ENCODE results near the gene VMO1. TPM values are rescaled to one million over a fixed set of nuclear protein-coding genes. Genes with fewer than 3 reads are reported as not detected.

The VMO1 gene
- total RNA-seq, 1 donor from 2014 or later = 0.97 TPM

- no peak for DNase-seq (ENCODE audit: low spot score)
- intact Hi-C loops (cut with DNase I) = no loop called here
Observed at GRCh38 chr17:4806456-4806776, 20.3 kb upstream of the VMO1 start.

GRCh38 chr17:4802228-4802627, 16.1 kb upstream of the VMO1 start, which contains the start of gene C17orf114:
Gene C17orf114, minus strand, starts transcription at chr17:4802328.
- intact Hi-C loops (cut with DNase I) = no loop called here
- DNase-seq (ENCODE audit: low spot score) = no peak

GRCh38 chr17:4800462-4801196, 14.5 kb upstream of the VMO1 start:
- intact Hi-C loops (cut with DNase I) = no loop called here

GRCh38 chr17:4796552-4796920, 10.4 kb upstream of the VMO1 start:
- DNase-seq (ENCODE audit: low spot score) = no peak
- intact Hi-C loops (cut with DNase I) = loop anchor here (2.0 kb wide), 1 partner anchor 38 kb away; no protein-coding TSS in a partner anchor

More at GRCh38 chr17:4800462-4801196, 14.5 kb upstream of the VMO1 start:
- DNase-seq (ENCODE audit: low spot score) = no peak

GRCh38 chr17:4795168-4795567, 9.0 kb upstream of the VMO1 start:
- intact Hi-C loops (cut with DNase I) = no loop called here
- DNase-seq (ENCODE audit: low spot score) = no peak

GRCh38 chr17:4790705-4791088, 4.5 kb upstream of the VMO1 start:
- intact Hi-C loops (cut with DNase I) = loop anchor here (1.0 to 2.0 kb wide), 2 partner anchors 43 to 68 kb away; partner anchors contain the start of gene MINK1
- no peak for DNase-seq (ENCODE audit: low spot score)

GRCh38 chr17:4789951-4790704, 4.0 kb upstream of the VMO1 start:
- intact Hi-C loops (cut with DNase I) = loop anchor here (1.0 to 5.0 kb wide), 5 partner anchors 43 to 99 kb away; partner anchors contain the start of genes ARRB2, MED11 and MINK1
- DNase-seq (ENCODE audit: low spot score) = peak; percentile 94

GRCh38 chr17:4789701-4789950, 3.5 kb upstream of the VMO1 start:
- intact Hi-C loops (cut with DNase I) = loop anchor here (2.0 to 5.0 kb wide), 3 partner anchors 57 to 99 kb away; partner anchors contain the start of genes ARRB2 and MED11
- no peak for DNase-seq (ENCODE audit: low spot score)

GRCh38 chr17:4788807-4789700, 2.9 kb upstream of the VMO1 start, which contains the start of gene GLTPD2:
Gene GLTPD2, plus strand, starts transcription at chr17:4788964. Its CDS starts 48 bp downstream, at chr17:4789012.
- DNase-seq (ENCODE audit: low spot score) = no peak
- intact Hi-C loops (cut with DNase I) = loop anchor here (2.0 to 5.0 kb wide), 3 partner anchors 57 to 100 kb away; partner anchors contain the start of genes ARRB2 and MED11

- intact Hi-C loops (cut with DNase I) = loop anchor here (2.0 to 5.0 kb wide), 3 partner anchors 56 to 101 kb away; partner anchors contain the start of genes ARRB2 and MED11
- DNase-seq (ENCODE audit: low spot score) = no peak
Observed at GRCh38 chr17:4788159-4788806, 2.1 kb upstream of the VMO1 start.

- no peak for DNase-seq (ENCODE audit: low spot score)
- intact Hi-C loops (cut with DNase I) = loop anchor here (2.0 to 5.0 kb wide), 3 partner anchors 54 to 96 kb away; partner anchors contain the start of genes ARRB2 and MED11
Observed at GRCh38 chr17:4786516-4786915, 352 bp upstream of the VMO1 start.

- DNase-seq (ENCODE audit: low spot score) = no peak
- intact Hi-C loops (cut with DNase I) = loop anchor here (2.0 to 5.0 kb wide), 3 partner anchors 53 to 97 kb away; partner anchors contain the start of genes ARRB2 and MED11
Observed at GRCh38 chr17:4785311-4786105, 656 bp downstream of the VMO1 start.

GRCh38 chr17:4782652-4783051, 3.5 kb downstream of the VMO1 start:
- intact Hi-C loops (cut with DNase I) = no loop called here
- no peak for DNase-seq (ENCODE audit: low spot score)

- DNase-seq (ENCODE audit: low spot score) = no peak
- intact Hi-C loops (cut with DNase I) = no loop called here
Observed at GRCh38 chr17:4780325-4780955, 5.7 kb downstream of the VMO1 start.

GRCh38 chr17:4777969-4778760, 8.0 kb downstream of the VMO1 start:
- DNase-seq (ENCODE audit: low spot score) = no peak
- intact Hi-C loops (cut with DNase I) = no loop called here

- intact Hi-C loops (cut with DNase I) = no loop called here
- no peak for DNase-seq (ENCODE audit: low spot score)
Observed at GRCh38 chr17:4772235-4772613, 13.9 kb downstream of the VMO1 start.

All from cardiac septum (tissue), 1 donor.